Activated CD8-positive, alpha-beta T cell treated with anti-CD3 and anti-CD28 coated beads for 36 hours (primary cell): ENCODE results near the gene SASH1. TPM values are rescaled to one million over a fixed set of nuclear protein-coding genes. Genes with fewer than 3 reads are reported as not detected.
"Not testable (repeated sequence)": the region's sequence is repeated elsewhere in the genome, so short reads cannot be mapped to it uniquely, and the experiment has no call there.

ENCODE experiments used
- ATAC-seq: fragments of 200-7000 bp; cut with Tn5 transposase; one replicate; pipeline ENCODE4 v1.10.0; 2021; ENCODE audit warnings: mild to moderate bottlenecking, moderate library complexity
- CTCF ChIA-PET: fragments of 350-600 bp; sonication (Branson Sonifier 250); formaldehyde crosslinking; loops from one replicate; lab custom pipeline; 2021; ENCODE audit warnings: antibody characterized with exemption; lab: Charles Lee
- POLR2A ChIA-PET: fragments of 350-600 bp; sonication (Branson Sonifier 250); formaldehyde crosslinking; loops from one replicate; lab custom pipeline; 2021; ENCODE audit warnings: antibody characterized with exemption; lab: Charles Lee
- DNase-seq: peaks from one replicate; pipeline ENCODE4 v3.0.0-alpha.2; 2020
- H3K27ac Mint-ChIP-seq: one replicate; pipeline ENCODE4 v1.8.0; 2021; ENCODE audit warnings: mild to moderate bottlenecking, mixed read lengths
- H3K27me3 Mint-ChIP-seq: one replicate; pipeline ENCODE4 v1.8.0; 2021; ENCODE audit warnings: mixed read lengths
- H3K36me3 Mint-ChIP-seq: one replicate; pipeline ENCODE4 v1.8.0; 2021; ENCODE audit warnings: low read depth, mixed read lengths
- H3K4me1 Mint-ChIP-seq: one replicate; pipeline ENCODE4 v1.8.0; 2021; ENCODE audit warnings: low read depth, mixed read lengths
- H3K4me3 Mint-ChIP-seq: one replicate; pipeline ENCODE4 v1.8.0; 2021; ENCODE audit warnings: mild to moderate bottlenecking, moderate library complexity, mixed read lengths
- H3K9me3 Mint-ChIP-seq: one replicate; pipeline ENCODE4 v1.8.0; 2021; ENCODE audit warnings: mixed read lengths
- CTCF ChIP-seq: fragments of 200-600 bp; IDR thresholded peaks from one replicate; pipeline ENCODE4 v1.8.0; 2022; ENCODE audit warnings: antibody characterized with exemption, mild to moderate bottlenecking
- intact Hi-C: fragments of 100-400 bp; cut with micrococcal nuclease; formaldehyde crosslinking; loops from one replicate; pipeline ENCODE4 v1.10.0; 2022
- total RNA-seq, 2 experiments: library from RNA; stranded (reverse); gene quantifications; one replicate each; pipeline ENCODE4 v1.2.3, GENCODE V29; 2021

The SASH1 gene
- total RNA-seq, 2 experiments from 2014 or later = 0.04 to 0.05 TPM

GRCh38 chr6:148351309-148351708, 8.7 kb downstream of the SASH1 start:
- no peak for TF ChIP-seq CTCF
- no peak overlapping the region for H3K27ac Mint-ChIP-seq
- H3K27me3 Mint-ChIP-seq = peaks cover 14% of the 10 kb centered on the region
- no peaks in the 10 kb centered on the region for H3K36me3 Mint-ChIP-seq
- ChIA-PET POLR2A (no interaction called here), CTCF (no interaction called here)
- no peak overlapping the region for H3K4me3 Mint-ChIP-seq
- no peak for DNase-seq
- intact Hi-C loops = no loop called here
- H3K4me1 Mint-ChIP-seq = no peaks in the 10 kb centered on the region
- no peaks in the 10 kb centered on the region for H3K9me3 Mint-ChIP-seq
- no peak for ATAC-seq

GRCh38 chr6:148352421-148352820, 9.8 kb downstream of the SASH1 start:
- ATAC-seq, H3K4me1 Mint-ChIP-seq, H3K27ac Mint-ChIP-seq, POLR2A ChIA-PET, intact Hi-C loops, DNase-seq, H3K36me3 Mint-ChIP-seq, H3K4me3 Mint-ChIP-seq, H3K9me3 Mint-ChIP-seq, CTCF ChIA-PET: not testable (repeated sequence)
- H3K27me3 Mint-ChIP-seq = peaks cover 16% of the 10 kb centered on the region

GRCh38 chr6:148358196-148358785, 15.7 kb downstream of the SASH1 start:
- ATAC-seq (no peak), DNase-seq (no peak)
- H3K4me1 Mint-ChIP-seq = no peaks in the 10 kb centered on the region
- ChIA-PET CTCF (no interaction called here), POLR2A (no interaction called here)
- H3K27me3 Mint-ChIP-seq = peaks cover 14% of the 10 kb centered on the region
- no peak for TF ChIP-seq CTCF
- no peak overlapping the region for H3K4me3 Mint-ChIP-seq
- intact Hi-C loops = no loop called here
- no peak overlapping the region for H3K27ac Mint-ChIP-seq
- H3K36me3 Mint-ChIP-seq = no peaks in the 10 kb centered on the region
- no peaks in the 10 kb centered on the region for H3K9me3 Mint-ChIP-seq

- intact Hi-C loops = no loop called here
- no peak for DNase-seq
- POLR2A ChIA-PET = no interaction called here
- Mint-ChIP-seq H3K27me3 (peaks cover 17% of the 10 kb centered on the region), H3K27ac (no peak overlapping the region), H3K36me3 (no peaks in the 10 kb centered on the region), H3K9me3 (no peaks in the 10 kb centered on the region), H3K4me3 (no peak overlapping the region), H3K4me1 (no peaks in the 10 kb centered on the region)
- CTCF ChIA-PET = no interaction called here
- TF ChIP-seq CTCF = no peak
- ATAC-seq = no peak
These were observed 16.6 kb downstream of the SASH1 start for GRCh38 chr6:148359228-148359627.

- H3K27ac Mint-ChIP-seq = no peak overlapping the region
- intact Hi-C loops = no loop called here
- ATAC-seq (no peak), DNase-seq (no peak)
- ChIA-PET CTCF (no interaction called here), POLR2A (no interaction called here)
- H3K4me1 Mint-ChIP-seq = no peaks in the 10 kb centered on the region
- TF ChIP-seq CTCF = no peak
- H3K36me3 Mint-ChIP-seq = no peaks in the 10 kb centered on the region
- H3K4me3 Mint-ChIP-seq = no peak overlapping the region
- no peaks in the 10 kb centered on the region for H3K9me3 Mint-ChIP-seq
- H3K27me3 Mint-ChIP-seq = peaks cover 27% of the 10 kb centered on the region
These were observed 21.6 kb downstream of the SASH1 start for GRCh38 chr6:148364056-148364824.
